ENCODE measurements around the gene DDR1. TPM values are rescaled to one million over a fixed set of nuclear protein-coding genes. Genes with fewer than 3 reads are reported as not detected.
"Not testable (repeated sequence)": the region's sequence is repeated elsewhere in the genome, so short reads cannot be mapped to it uniquely, and the experiment has no call there.

DDR1 gene
- total RNA-seq, 4 donors from 2014 or later = 9.9 to 77.3 (median 48.7) TPM

DNA sequence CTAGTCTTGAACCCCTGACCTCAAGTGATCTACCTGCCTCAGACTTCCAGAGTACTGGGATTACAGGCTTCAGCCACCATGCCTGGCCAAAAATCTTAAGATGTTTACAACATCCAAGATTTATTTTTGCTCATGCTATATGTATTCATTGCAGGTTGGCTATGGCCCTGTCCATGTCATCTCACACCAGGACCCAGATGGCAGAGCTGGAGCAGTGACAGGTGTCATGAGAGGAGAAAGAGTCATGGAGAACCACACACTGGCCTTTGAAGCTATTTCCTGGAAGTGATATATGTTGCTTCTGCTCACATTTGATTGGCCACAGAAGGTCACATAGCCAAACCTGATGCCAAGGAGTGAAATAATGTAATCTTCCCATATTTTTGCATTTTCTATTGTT is 13.8 kb upstream of the DDR1 start:
- DNase-seq (ENCODE audit: low spot score) (no peak), ATAC-seq (ENCODE audit: low FRiP score) (no peak)
- TF ChIP-seq, protein P1, sequence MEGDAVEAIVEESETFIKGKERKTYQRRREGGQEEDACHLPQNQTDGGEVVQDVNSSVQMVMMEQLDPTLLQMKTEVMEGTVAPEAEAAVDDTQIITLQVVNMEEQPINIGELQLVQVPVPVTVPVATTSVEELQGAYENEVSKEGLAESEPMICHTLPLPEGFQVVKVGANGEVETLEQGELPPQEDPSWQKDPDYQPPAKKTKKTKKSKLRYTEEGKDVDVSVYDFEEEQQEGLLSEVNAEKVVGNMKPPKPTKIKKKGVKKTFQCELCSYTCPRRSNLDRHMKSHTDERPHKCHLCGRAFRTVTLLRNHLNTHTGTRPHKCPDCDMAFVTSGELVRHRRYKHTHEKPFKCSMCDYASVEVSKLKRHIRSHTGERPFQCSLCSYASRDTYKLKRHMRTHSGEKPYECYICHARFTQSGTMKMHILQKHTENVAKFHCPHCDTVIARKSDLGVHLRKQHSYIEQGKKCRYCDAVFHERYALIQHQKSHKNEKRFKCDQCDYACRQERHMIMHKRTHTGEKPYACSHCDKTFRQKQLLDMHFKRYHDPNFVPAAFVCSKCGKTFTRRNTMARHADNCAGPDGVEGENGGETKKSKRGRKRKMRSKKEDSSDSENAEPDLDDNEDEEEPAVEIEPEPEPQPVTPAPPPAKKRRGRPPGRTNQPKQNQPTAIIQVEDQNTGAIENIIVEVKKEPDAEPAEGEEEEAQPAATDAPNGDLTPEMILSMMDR (IDR thresholded peaks at IDR 0.05) = no peak

DNA sequence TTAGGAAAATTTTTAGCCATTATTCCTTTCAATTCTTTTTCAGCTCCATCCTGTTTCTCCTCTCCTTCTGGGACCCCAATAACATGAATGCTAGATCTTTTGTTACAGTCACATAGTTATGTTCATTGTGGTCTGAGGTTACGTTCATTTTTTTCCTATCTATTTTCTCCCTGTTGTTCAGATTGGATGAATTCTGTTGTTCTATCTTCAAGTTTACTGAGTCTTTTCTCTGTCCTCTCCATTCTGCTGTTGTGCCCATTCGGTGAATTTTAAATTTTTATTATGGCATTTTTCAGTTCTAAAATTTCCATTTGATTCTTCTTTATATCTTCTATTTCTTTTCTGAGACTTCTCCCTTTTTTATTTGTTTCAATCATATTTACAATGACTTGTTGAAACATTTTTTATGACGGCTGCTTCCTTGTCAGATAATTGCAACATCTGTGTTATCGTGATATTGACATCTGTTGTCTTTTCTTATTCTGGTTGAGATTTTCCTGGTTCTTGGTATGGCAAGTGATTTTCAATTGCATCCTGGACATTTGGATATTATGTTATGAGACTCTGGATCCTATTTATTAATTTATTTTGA is 12.6 kb upstream of the DDR1 start:
- no peak for ATAC-seq (ENCODE audit: low FRiP score)
- TF ChIP-seq, protein P1 (IDR thresholded peaks at IDR 0.05) = no peak
- no peak for DNase-seq (ENCODE audit: low spot score)

DNA sequence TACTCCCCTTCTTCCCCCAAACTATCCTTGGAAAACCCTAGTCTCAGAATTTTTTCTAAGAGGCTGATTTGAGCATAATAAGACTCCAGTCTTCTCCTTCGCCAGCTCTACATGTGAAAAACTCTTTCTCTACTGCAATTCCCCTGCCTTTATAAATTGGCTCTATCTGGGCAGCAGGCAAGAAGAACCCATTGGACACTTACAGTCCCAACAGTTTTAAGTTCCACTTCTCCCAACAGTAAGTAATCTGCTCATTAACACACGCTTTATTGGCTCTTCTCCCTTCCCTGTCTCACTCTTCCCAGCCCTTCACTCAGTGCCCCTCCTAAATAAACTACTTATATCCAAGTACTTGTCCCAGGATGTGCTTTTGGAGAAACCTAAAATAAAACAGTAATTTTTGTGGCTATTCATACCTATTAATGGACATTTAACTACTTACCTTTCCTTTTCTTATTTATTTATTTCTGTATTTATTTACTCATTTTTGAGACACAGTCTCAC is 11.1 kb upstream of the DDR1 start:
- DNase-seq (ENCODE audit: low spot score) (no peak), ATAC-seq (ENCODE audit: low FRiP score) (no peak)
- TF ChIP-seq, protein P1 (IDR thresholded peaks at IDR 0.05) = no peak

DNA sequence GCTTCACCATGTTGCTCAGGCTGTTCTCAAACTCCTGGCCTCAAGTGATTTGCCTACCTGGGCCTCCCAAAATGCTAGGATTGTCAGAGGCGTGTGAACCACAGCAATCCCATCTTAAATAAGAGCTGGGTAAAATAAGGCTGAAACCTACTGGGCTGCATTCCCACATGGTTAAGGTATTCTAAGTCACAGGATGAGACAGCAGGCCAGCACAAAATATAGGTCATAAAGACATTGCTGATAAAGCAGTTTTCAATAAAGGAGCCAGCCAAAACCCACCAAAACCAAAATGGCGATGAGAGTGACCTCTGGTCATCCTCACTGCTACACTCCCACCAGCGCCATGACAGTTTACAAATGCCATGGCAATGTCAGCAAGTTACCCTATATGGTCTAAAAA is 10.5 kb upstream of the DDR1 start:
- not testable (repeated sequence) for DNase-seq (ENCODE audit: low spot score); ATAC-seq (ENCODE audit: low FRiP score)

DNA sequence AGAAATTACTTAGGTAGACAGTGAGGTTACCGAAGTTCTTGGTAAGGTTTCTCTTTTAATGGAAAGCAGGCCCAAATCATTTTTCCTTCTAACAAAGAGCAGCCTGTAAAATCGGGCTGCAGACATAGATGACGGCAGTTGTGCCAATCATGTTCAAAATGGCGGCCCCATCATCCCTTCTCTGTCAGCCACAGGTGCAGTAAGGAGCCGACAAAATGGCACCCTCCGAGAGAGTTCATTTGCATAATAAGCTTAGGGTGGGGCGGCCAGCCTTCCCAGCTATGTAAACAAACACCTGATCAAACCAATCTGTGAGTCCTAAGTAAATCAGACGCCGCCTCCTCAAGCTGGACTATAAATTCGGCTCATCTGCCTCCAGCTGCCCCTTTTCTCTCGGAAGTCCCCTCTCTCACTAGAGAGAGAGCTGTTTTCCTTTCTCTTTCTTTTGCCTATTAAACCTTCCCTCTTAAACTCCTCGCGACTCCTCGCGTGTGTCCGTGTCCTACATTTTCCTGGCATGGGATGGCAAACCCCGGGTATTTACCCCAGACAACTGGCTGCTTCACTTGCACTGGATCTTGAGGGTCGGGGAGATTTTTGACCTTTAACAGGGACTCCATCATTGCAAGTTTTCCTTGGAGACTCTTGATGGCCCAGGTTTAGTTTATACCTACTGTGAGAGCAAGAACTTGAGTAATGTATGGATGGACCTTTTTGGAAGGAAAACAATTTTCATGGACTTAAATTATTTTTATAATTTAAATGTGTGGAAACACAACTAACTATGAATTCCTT is 8.9 kb upstream of the DDR1 start:
- TF ChIP-seq, protein P1 (IDR thresholded peaks at IDR 0.05) = no peak
- ATAC-seq (ENCODE audit: low FRiP score) (no peak), DNase-seq (ENCODE audit: low spot score) (no peak)

DNA sequence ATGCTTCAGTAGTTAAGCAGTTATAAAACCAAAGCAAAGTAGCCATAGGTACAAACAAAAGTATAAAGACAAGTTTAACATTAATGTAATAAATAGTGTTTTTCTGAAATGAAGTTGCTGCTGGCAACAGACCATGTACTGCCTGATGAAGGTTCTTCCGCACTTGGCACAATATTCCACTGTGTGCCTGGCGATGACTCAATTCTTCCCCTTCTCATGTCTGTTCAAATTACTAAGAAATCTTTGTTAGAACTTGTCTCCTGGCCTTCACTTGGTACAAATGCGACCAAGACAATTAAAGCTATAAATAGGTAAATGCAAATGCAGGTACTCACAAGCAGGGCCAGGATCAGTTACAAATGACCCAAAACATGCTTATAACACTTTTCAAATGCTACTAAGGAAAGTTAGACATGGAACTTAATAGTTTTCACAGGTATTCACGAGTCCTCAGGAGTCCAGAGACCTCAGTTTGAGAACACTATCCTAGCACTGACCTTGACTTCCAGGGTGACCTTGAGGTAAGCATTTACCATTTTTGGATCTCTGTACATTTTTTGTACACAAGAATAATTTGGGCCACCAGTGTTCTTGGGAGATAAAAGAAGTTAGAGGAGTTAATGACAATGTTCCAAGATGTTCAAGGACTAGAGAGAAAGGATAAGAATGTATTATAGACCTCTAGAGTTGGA is 8.1 kb upstream of the DDR1 start:
- TF ChIP-seq, protein P1 (IDR thresholded peaks at IDR 0.05) = no peak
- ATAC-seq (ENCODE audit: low FRiP score) = peak; percentile 62
- DNase-seq (ENCODE audit: low spot score) = no peak
